Mucosa of rectum (tissue), 2 donors: ENCODE results near the gene RXRB.

Experiments
- H3K27ac ChIP-seq, 2 donors: one replicate each; pipeline ENCODE4 v1.7.0; 2013; ENCODE audit warnings: inconsistent platforms in 2 of 2, low read depth in 2 of 2, low read length in 2 of 2
- H3K27me3 ChIP-seq, 2 donors: one replicate each; pipeline ENCODE4 v1.7.0; 2013; ENCODE audit warnings: low read length in 2 of 2; ENCODE audit not compliant: control insufficient read depth in 2 of 2, insufficient read depth in 2 of 2
- H3K36me3 ChIP-seq, 2 donors: one replicate each; pipeline ENCODE4 v1.7.0; 2013; ENCODE audit warnings: low read length in 2 of 2; ENCODE audit not compliant: control insufficient read depth in 2 of 2, insufficient read depth in 2 of 2
- H3K4me1 ChIP-seq, 2 donors: one replicate each; pipeline ENCODE4 v1.7.0; 2013; ENCODE audit warnings: low read length in 2 of 2, mild to moderate bottlenecking in 1 of 2; ENCODE audit not compliant: control insufficient read depth in 2 of 2, insufficient read depth in 2 of 2
- H3K4me3 ChIP-seq, 2 donors: one replicate each; pipeline ENCODE4 v1.7.0; 2013; ENCODE audit warnings: low read length in 2 of 2
- H3K9ac ChIP-seq, 2 donors: one replicate each; pipeline ENCODE4 v1.7.0; 2013; ENCODE audit warnings: low read length in 2 of 2, low read depth in 1 of 2, mild to moderate bottlenecking in 1 of 2
- H3K9me3 ChIP-seq, 2 donors: one replicate each; pipeline ENCODE4 v1.7.0; 2013; ENCODE audit warnings: low read length in 2 of 2; ENCODE audit not compliant: control insufficient read depth in 2 of 2
- donor health status: healthy.
- donor health status: Normal muscosa, but diverticular disease.

RXRB gene

GRCh38 chr6:33147807-33148666 is 52.4 kb downstream of the RXRB start:
- no peaks in the 10 kb centered on the region for H3K36me3 ChIP-seq
- H3K4me3 ChIP-seq, result no peak overlapping the region
- H3K4me1 ChIP-seq, result no peaks in the 10 kb centered on the region
- no peak overlapping the region for H3K9ac ChIP-seq
- H3K27ac ChIP-seq, result no peak overlapping the region
- no peaks in the 10 kb centered on the region for H3K9me3 ChIP-seq
- peaks cover 0 to 3% of the 10 kb centered on the region in 2 donors for H3K27me3 ChIP-seq

GRCh38 chr6:33144373-33144772 is 56.1 kb downstream of the RXRB start:
- no peak overlapping the region for H3K4me3 ChIP-seq
- H3K4me1 ChIP-seq, result no peaks in the 10 kb centered on the region
- H3K27me3 ChIP-seq, result peaks cover 2 to 4% of the 10 kb centered on the region in 2 donors
- H3K36me3 ChIP-seq, result no peaks in the 10 kb centered on the region
- H3K9me3 ChIP-seq, result no peaks in the 10 kb centered on the region
- H3K9ac ChIP-seq, result no peak overlapping the region
- H3K27ac ChIP-seq, result no peak overlapping the region
